GM12873 (cell line): ENCODE data around the gene FAM53A.

Source experiments
- TF ChIP-seq, protein P1 (sequence below): IDR thresholded peaks from 2 replicates; pipeline ENCODE4 v1.5.1; 2012; ENCODE audit warnings: low read depth, mild to moderate bottlenecking, moderate library complexity, low read length, control low read depth; ENCODE audit not compliant: insufficient read depth; ENCODE audit errors: missing control alignments

FAM53A gene

GRCh38 chr4:1654216-1654955, 29.7 kb downstream of the FAM53A start:
- TF ChIP-seq, protein P1, sequence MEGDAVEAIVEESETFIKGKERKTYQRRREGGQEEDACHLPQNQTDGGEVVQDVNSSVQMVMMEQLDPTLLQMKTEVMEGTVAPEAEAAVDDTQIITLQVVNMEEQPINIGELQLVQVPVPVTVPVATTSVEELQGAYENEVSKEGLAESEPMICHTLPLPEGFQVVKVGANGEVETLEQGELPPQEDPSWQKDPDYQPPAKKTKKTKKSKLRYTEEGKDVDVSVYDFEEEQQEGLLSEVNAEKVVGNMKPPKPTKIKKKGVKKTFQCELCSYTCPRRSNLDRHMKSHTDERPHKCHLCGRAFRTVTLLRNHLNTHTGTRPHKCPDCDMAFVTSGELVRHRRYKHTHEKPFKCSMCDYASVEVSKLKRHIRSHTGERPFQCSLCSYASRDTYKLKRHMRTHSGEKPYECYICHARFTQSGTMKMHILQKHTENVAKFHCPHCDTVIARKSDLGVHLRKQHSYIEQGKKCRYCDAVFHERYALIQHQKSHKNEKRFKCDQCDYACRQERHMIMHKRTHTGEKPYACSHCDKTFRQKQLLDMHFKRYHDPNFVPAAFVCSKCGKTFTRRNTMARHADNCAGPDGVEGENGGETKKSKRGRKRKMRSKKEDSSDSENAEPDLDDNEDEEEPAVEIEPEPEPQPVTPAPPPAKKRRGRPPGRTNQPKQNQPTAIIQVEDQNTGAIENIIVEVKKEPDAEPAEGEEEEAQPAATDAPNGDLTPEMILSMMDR: no peak

- TF ChIP-seq, protein P1: no peak
These were observed 30.3 kb downstream of the FAM53A start for GRCh38 chr4:1653776-1654175.

DNA sequence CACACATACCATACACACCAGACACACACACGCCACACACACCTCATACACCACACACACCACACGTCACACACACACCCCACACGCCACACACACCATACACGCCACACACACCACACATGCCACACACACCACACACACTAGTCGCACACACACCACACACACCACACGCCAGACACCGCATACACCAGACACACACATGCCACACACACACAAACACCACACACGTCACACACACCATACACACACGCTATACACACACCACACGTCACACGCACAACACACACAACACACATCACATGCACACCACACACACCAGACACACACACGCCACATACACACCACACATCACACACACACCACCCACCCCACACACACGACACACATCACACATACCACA, 32.0 kb downstream of the FAM53A start:
- TF ChIP-seq, protein P1: no peak

DNA sequence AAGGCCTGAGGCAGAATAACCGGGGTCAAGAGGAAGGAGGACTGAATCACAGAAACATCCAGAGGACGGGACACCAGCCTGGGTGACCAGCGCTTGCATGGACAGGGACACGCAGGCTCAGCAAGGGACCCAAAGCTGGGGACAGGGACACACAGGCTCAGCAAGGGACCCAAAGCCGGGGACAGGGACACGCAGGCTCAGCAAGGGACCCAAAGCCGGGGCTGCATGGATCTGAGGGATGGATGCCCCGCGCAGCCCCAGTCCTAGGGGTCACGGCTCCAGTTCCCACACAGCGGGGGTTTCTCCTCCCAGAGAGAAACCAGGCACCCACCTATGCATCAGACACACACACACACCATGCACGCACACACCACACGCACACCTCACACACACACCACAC, 32.5 kb downstream of the FAM53A start:
- TF ChIP-seq, protein P1: no peak

GRCh38 chr4:1648962-1649361, 35.2 kb downstream of the FAM53A start:
- TF ChIP-seq, protein P1: no peak

GRCh38 chr4:1647432-1647831, 36.7 kb downstream of the FAM53A start:
- TF ChIP-seq, protein P1: no peak

DNA sequence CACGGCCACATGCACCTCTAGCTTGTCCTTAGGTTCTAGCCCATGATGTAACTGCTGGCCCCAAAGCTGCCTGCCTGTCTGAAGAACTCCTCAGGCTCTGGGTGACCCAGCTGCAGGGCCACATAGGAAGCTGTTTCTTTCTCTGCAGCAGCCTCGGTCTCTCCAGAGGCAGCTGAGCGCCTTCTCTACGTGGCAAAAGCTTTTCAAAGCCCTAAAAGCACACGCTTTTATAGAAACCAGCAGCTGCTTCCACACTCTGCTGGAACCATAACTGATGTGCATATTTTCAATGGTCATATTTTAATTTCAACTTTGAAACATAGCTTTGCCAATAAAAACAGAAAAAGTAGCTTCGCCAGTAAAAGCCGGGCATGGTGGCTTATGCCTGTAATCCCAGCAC, 37.4 kb downstream of the FAM53A start:
- TF ChIP-seq, protein P1: no peak
